DOHH2 (cell line): Measurements from ENCODE around the gene AJAP1.

Experiments used
- H3F3A ChIP-seq: fragments of 200-600 bp; sonication (generic), shearing (Covaris generic); 2 replicates; pipeline ENCODE4 v1.6.0; 2016; ENCODE audit warnings: antibody characterized with exemption, mild to moderate bottlenecking; ENCODE audit not compliant: control insufficient read depth, insufficient read depth
- H3K27ac ChIP-seq: fragments of 200-600 bp; sonication (generic); 2 replicates; pipeline ENCODE4 v1.5.1; 2014; ENCODE audit warnings: low read depth, mild to moderate bottlenecking, low read length, moderate library complexity
- H3K27me3 ChIP-seq: fragments of 200-600 bp; sonication (generic); 2 replicates; pipeline ENCODE4 v1.6.1; 2014; ENCODE audit warnings: mild to moderate bottlenecking, low read length, mixed read lengths; ENCODE audit not compliant: control insufficient read depth
- H3K36me3 ChIP-seq: fragments of 200-600 bp; sonication (generic); 2 replicates; pipeline ENCODE4 v1.6.1; 2014; ENCODE audit warnings: mild to moderate bottlenecking, low read length, moderate library complexity, mixed read lengths; ENCODE audit not compliant: control insufficient read depth
- H3K4me1 ChIP-seq: fragments of 200-600 bp; sonication (generic); 2 replicates; pipeline ENCODE4 v1.6.1; 2014; ENCODE audit warnings: mild to moderate bottlenecking, low read length, mixed read lengths; ENCODE audit not compliant: control insufficient read depth
- H3K4me2 ChIP-seq: fragments of 200-600 bp; sonication (generic); 2 replicates; pipeline ENCODE4 v1.6.0; 2014; ENCODE audit warnings: mild to moderate bottlenecking, low read length, moderate library complexity
- H3K4me3 ChIP-seq: fragments of 200-600 bp; sonication (generic); 2 replicates; pipeline ENCODE4 v1.5.1; 2014; ENCODE audit warnings: mild to moderate bottlenecking, low read length, mixed read lengths
- H3K79me2 ChIP-seq: fragments of 200-600 bp; sonication (generic); 2 replicates; pipeline ENCODE4 v1.6.1; 2014; ENCODE audit warnings: mild to moderate bottlenecking, low read length, mixed read lengths; ENCODE audit not compliant: control insufficient read depth
- H3K9me2 ChIP-seq: fragments of 200-600 bp; sonication (generic); replicated peaks from 2 replicates; pipeline ENCODE4 v1.6.1; 2014; ENCODE audit warnings: mild to moderate bottlenecking, low read length, mixed read lengths; ENCODE audit not compliant: control insufficient read depth
- H3K9me3 ChIP-seq: fragments of 200-600 bp; sonication (generic); 2 replicates; pipeline ENCODE4 v1.6.1; 2014; ENCODE audit warnings: antibody characterized with exemption, low read length, mixed read lengths; ENCODE audit not compliant: control insufficient read depth, insufficient read depth
- H4K20me1 ChIP-seq: fragments of 200-600 bp; sonication (generic); 2 replicates; pipeline ENCODE4 v1.6.0; 2014; ENCODE audit warnings: low read depth, mild to moderate bottlenecking, antibody characterized with exemption, low read length, moderate library complexity; ENCODE audit not compliant: control insufficient read depth, insufficient read depth
- CTCF ChIP-seq: fragments of 200-600 bp; sonication (generic); IDR thresholded peaks from one replicate; pipeline ENCODE4 v1.5.1; 2014; ENCODE audit warnings: antibody characterized with exemption, mild to moderate bottlenecking, low read depth, low read length; ENCODE audit not compliant: poor library complexity, severe bottlenecking
- EZH2phosphoT487 ChIP-seq: fragments of 200-600 bp; sonication (generic); IDR thresholded peaks from 2 replicates; pipeline ENCODE4 v1.6.1; 2017; ENCODE audit warnings: borderline replicate concordance, mild to moderate bottlenecking, antibody characterized with exemption, low read length, moderate library complexity, mixed read lengths

The AJAP1 gene

GRCh38 chr1:4769516-4770280, 115.3 kb downstream of the AJAP1 start:
- Histone ChIP-seq H3K9me2 (no peaks in the 10 kb centered on the region), H3K79me2 (no peaks in the 10 kb centered on the region), H4K20me1 (no peaks in the 10 kb centered on the region), H3F3A (no peaks in the 10 kb centered on the region), H3K9me3 (no peaks in the 10 kb centered on the region), H3K4me3 (no peak overlapping the region), H3K4me1 (no peaks in the 10 kb centered on the region), H3K4me2 (no peak overlapping the region), H3K36me3 (no peaks in the 10 kb centered on the region), H3K27me3 (no peaks in the 10 kb centered on the region), H3K27ac (no peak overlapping the region)
- no peak for TF ChIP-seq EZH2phosphoT487
- no peak for TF ChIP-seq CTCF

- TF ChIP-seq CTCF, result no peak
- TF ChIP-seq EZH2phosphoT487, result no peak
- Histone ChIP-seq H3K9me3 (no peaks in the 10 kb centered on the region), H3K36me3 (no peaks in the 10 kb centered on the region), H3K27me3 (no peaks in the 10 kb centered on the region), H3K79me2 (no peaks in the 10 kb centered on the region), H3K4me2 (no peak overlapping the region), H3F3A (no peaks in the 10 kb centered on the region), H3K4me1 (no peaks in the 10 kb centered on the region), H3K4me3 (no peak overlapping the region), H4K20me1 (no peaks in the 10 kb centered on the region), H3K9me2 (no peaks in the 10 kb centered on the region), H3K27ac (no peak overlapping the region)
These were observed 116.3 kb downstream of the AJAP1 start for GRCh38 chr1:4770713-4771112.

GRCh38 chr1:4771267-4771666, 116.9 kb downstream of the AJAP1 start:
- Histone ChIP-seq H3K4me3 (no peak overlapping the region), H3K27me3 (no peaks in the 10 kb centered on the region), H3K36me3 (no peaks in the 10 kb centered on the region), H3K4me2 (no peak overlapping the region), H3K27ac (no peak overlapping the region), H3K9me2 (no peaks in the 10 kb centered on the region), H3K4me1 (no peaks in the 10 kb centered on the region), H4K20me1 (no peaks in the 10 kb centered on the region), H3K79me2 (no peaks in the 10 kb centered on the region), H3F3A (no peaks in the 10 kb centered on the region), H3K9me3 (no peaks in the 10 kb centered on the region)
- no peak for TF ChIP-seq CTCF
- TF ChIP-seq EZH2phosphoT487, result no peak
